Activated T-cell treated with anti-CD3 and anti-CD28 coated beads, Interleukin-2, amount 50 U/mL, for 4 hours (primary cell): ENCODE measurements around the gene WDR27. TPM values are rescaled to one million over a fixed set of nuclear protein-coding genes. Genes with fewer than 3 reads are reported as not detected.
"Not testable (repeated sequence)": the region's sequence is repeated elsewhere in the genome, so short reads cannot be mapped to it uniquely, and the experiment has no call there.

Source experiments
- ATAC-seq, 2 donors: fragments of 200-7000 bp; cut with Tn5 transposase; one replicate each; pipeline ENCODE4 v1.10.0; 2021
- DNase-seq: peaks from one replicate; pipeline ENCODE4 v3.0.0-alpha.2; 2020
- H3K27me3 Mint-ChIP-seq: one replicate; pipeline ENCODE4 v1.8.0; 2021; ENCODE audit warnings: low read depth, mixed read lengths
- H3K36me3 Mint-ChIP-seq: one replicate; pipeline ENCODE4 v1.8.0; 2022; ENCODE audit warnings: mixed read lengths; ENCODE audit not compliant: insufficient read depth
- H3K4me1 Mint-ChIP-seq: one replicate; pipeline ENCODE4 v1.8.0; 2021; ENCODE audit warnings: low read depth, mixed read lengths
- H3K4me3 Mint-ChIP-seq: one replicate; pipeline ENCODE4 v1.8.0; 2021; ENCODE audit warnings: mild to moderate bottlenecking, moderate library complexity, mixed read lengths
- H3K9me3 Mint-ChIP-seq: one replicate; pipeline ENCODE4 v1.8.0; 2021; ENCODE audit warnings: mixed read lengths
- total RNA-seq, 3 donors: library from RNA; stranded (reverse); gene quantifications; one replicate each; pipeline ENCODE4 v1.2.1, GENCODE V29; 2021

The WDR27 gene
- total RNA-seq, 3 donors from 2014 or later: 11.9 to 14.4 (median 13.4) TPM

GRCh38 chr6:169494038-169494437 is 207.8 kb downstream of the WDR27 start:
- Mint-ChIP-seq H3K4me1 (no peaks in the 10 kb centered on the region), H3K4me3 (no peak overlapping the region), H3K36me3 (no peaks in the 10 kb centered on the region), H3K27me3 (no peaks in the 10 kb centered on the region), H3K9me3 (no peaks in the 10 kb centered on the region)
- ATAC-seq: no peak
- DNase-seq: no peak

- H3K4me3 Mint-ChIP-seq: no peak overlapping the region
- no peaks in the 10 kb centered on the region for H3K27me3 Mint-ChIP-seq
- no peak for ATAC-seq
- no peak for DNase-seq
- no peaks in the 10 kb centered on the region for H3K4me1 Mint-ChIP-seq
- no peaks in the 10 kb centered on the region for H3K9me3 Mint-ChIP-seq
- no peaks in the 10 kb centered on the region for H3K36me3 Mint-ChIP-seq
These were observed 210.3 kb downstream of the WDR27 start for GRCh38 chr6:169491482-169491881.

DNA sequence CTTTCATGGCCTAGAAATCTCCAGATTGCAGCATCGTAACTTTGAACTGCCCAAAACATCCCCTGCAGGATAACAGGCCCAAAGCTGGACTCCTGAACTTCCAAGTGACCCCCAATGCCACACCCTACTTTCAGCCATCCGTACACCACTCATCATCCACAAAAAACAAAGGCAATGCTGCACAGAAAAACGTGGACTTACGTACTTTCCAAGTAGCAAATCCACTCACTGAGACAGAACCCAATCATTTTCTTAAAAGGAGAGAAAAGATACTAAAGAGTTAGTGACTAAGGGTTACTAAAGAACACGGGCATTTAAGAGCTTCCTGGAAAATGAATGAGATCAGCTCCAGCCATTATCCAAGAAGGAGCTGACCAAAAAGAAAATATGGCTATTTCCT is 211.0 kb downstream of the WDR27 start:
- Mint-ChIP-seq H3K9me3 (no peaks in the 10 kb centered on the region), H3K36me3 (no peaks in the 10 kb centered on the region), H3K4me3 (no peak overlapping the region), H3K4me1 (no peaks in the 10 kb centered on the region), H3K27me3 (no peaks in the 10 kb centered on the region)
- DNase-seq (no peak), ATAC-seq (no peak)

DNA sequence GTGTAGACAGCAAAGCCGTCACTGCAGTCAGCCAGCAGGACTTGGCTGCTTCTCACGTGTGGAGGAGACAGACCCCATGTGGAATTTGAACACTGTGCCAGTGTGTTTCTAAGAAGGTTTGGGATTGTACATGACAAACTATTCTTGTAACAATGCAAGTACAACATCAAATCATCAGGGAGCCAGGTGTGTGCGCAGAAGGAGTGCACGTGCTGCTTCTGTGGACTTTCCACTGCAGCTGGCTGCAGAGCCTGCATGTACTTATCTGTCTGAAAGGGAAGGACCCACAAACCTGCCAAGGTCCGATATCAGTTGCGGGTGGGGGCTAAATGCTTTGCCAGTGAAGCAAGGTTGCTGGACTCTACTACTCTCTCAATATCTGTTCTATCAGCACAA is 211.6 kb downstream of the WDR27 start:
- Mint-ChIP-seq H3K9me3 (no peaks in the 10 kb centered on the region), H3K27me3 (no peaks in the 10 kb centered on the region), H3K36me3 (no peaks in the 10 kb centered on the region), H3K4me3 (no peak overlapping the region), H3K4me1 (no peaks in the 10 kb centered on the region)
- no peak for DNase-seq
- no peak for ATAC-seq

GRCh38 chr6:169489563-169490245 is 212.1 kb downstream of the WDR27 start:
- DNase-seq (no peak), ATAC-seq (no peak)
- H3K4me3 Mint-ChIP-seq: no peak overlapping the region
- H3K9me3 Mint-ChIP-seq: no peaks in the 10 kb centered on the region
- no peaks in the 10 kb centered on the region for H3K36me3 Mint-ChIP-seq
- no peaks in the 10 kb centered on the region for H3K27me3 Mint-ChIP-seq
- H3K4me1 Mint-ChIP-seq: no peaks in the 10 kb centered on the region

GRCh38 chr6:169487579-169488436 is 214.0 kb downstream of the WDR27 start:
- DNase-seq (no peak), ATAC-seq (no peak)
- Mint-ChIP-seq H3K36me3 (peaks cover 8% of the 10 kb centered on the region), H3K27me3 (no peaks in the 10 kb centered on the region), H3K4me1 (no peaks in the 10 kb centered on the region), H3K9me3 (peaks cover 15% of the 10 kb centered on the region), H3K4me3 (no peak overlapping the region)

GRCh38 chr6:169479783-169480495 is 221.9 kb downstream of the WDR27 start:
- peaks cover 14% of the 10 kb centered on the region for H3K36me3 Mint-ChIP-seq
- ATAC-seq: no peak
- no peaks in the 10 kb centered on the region for H3K4me1 Mint-ChIP-seq
- DNase-seq: no peak
- H3K9me3 Mint-ChIP-seq: peaks cover 34% of the 10 kb centered on the region
- H3K4me3 Mint-ChIP-seq: no peak overlapping the region
- no peaks in the 10 kb centered on the region for H3K27me3 Mint-ChIP-seq

GRCh38 chr6:169474362-169474761 is 227.5 kb downstream of the WDR27 start:
- ATAC-seq (no peak), DNase-seq (no peak)
- Mint-ChIP-seq H3K36me3 (peaks cover 4% of the 10 kb centered on the region), H3K9me3 (peaks cover 24% of the 10 kb centered on the region), H3K4me3 (no peak overlapping the region), H3K4me1 (no peaks in the 10 kb centered on the region), H3K27me3 (no peaks in the 10 kb centered on the region)

- H3K9me3 Mint-ChIP-seq: peaks cover 25% of the 10 kb centered on the region
- ATAC-seq: no peak
- no peaks in the 10 kb centered on the region for H3K4me1 Mint-ChIP-seq
- DNase-seq: no peak
- H3K4me3 Mint-ChIP-seq: no peak overlapping the region
- H3K36me3 Mint-ChIP-seq: peaks cover 4% of the 10 kb centered on the region
- no peaks in the 10 kb centered on the region for H3K27me3 Mint-ChIP-seq
These were observed 228.2 kb downstream of the WDR27 start for GRCh38 chr6:169473663-169474062.

DNA sequence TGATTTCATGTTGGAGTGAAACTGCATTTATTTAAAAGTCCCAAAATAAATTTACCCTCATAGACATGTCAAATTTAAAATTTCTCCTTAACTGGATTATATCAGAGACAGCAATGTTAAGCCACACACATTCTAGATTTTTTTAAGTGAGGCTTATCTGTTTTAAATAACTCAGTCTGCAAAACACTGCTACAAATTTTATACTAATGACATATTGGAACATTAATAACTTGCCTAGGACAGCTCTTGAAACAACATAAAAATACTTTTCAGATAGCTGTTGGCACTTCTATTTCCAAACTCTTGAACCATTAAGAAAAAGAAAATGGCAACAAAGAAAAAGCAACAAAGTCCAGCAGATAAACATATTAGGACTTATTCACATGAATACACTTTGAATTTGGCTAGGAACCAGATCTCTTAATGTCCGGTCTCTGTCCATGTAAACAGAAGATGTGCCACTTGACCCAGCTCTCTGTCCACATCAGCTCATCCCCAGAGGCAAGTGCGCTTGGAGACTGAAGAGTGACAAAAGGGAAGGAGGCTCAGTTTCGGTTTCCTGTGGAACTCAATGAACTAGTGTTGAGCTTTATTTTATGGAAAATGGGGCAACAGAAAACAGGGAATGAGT is 228.9 kb downstream of the WDR27 start:
- ATAC-seq (no peak), DNase-seq (no peak)
- Mint-ChIP-seq H3K27me3 (no peaks in the 10 kb centered on the region), H3K9me3 (peaks cover 30% of the 10 kb centered on the region), H3K36me3 (peaks cover 4% of the 10 kb centered on the region), H3K4me3 (no peak overlapping the region), H3K4me1 (no peaks in the 10 kb centered on the region)

DNA sequence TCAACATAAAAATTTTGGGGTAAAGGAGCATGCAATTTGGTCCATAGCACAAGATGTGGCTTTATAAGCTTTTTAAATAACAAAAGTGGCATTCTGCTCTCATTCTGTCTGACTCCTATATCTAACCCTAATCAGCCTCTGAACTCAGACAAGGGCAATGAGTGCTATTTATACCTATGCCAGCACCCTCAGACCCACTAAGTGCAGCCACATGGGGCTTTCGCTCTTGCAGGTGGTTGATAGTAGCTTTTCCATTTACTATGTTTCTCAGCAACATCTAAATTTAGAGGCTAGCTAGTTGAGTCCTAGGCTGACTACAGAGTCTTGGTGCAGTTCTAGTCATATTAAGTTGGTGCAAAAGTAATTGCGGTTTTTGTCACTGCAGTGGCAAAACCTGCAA is 231.0 kb downstream of the WDR27 start:
- Mint-ChIP-seq H3K4me1 (no peaks in the 10 kb centered on the region), H3K36me3 (peaks cover 4% of the 10 kb centered on the region), H3K27me3 (no peaks in the 10 kb centered on the region), H3K9me3 (peaks cover 38% of the 10 kb centered on the region), H3K4me3 (no peak overlapping the region)
- DNase-seq: no peak
- ATAC-seq: no peak

DNA sequence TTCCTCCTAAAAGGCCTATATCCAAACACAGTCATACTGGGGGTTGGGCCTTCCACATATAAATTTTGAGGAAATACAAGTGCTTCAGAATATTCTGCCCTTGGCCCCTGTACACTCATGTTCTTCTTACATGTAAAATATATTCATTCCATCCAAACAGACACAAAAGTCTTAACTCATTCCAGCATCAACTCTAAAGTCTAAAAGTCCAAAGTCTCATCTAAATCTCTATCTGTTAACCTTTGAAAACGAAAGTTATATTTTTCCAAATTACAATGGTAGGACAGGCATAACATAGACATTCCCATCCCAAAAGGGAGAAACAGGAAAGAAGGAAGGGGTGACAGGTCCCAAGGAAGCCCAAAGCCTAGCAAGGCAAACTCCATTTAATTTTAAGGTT is 232.8 kb downstream of the WDR27 start:
- no peaks in the 10 kb centered on the region for H3K27me3 Mint-ChIP-seq
- no peaks in the 10 kb centered on the region for H3K4me1 Mint-ChIP-seq
- H3K4me3 Mint-ChIP-seq: no peak overlapping the region
- ATAC-seq (no peak), DNase-seq (no peak)
- no peaks in the 10 kb centered on the region for H3K36me3 Mint-ChIP-seq
- H3K9me3 Mint-ChIP-seq: peaks cover 28% of the 10 kb centered on the region

- DNase-seq, H3K4me3 Mint-ChIP-seq, H3K36me3 Mint-ChIP-seq, H3K27me3 Mint-ChIP-seq, ATAC-seq, H3K4me1 Mint-ChIP-seq: not testable (repeated sequence)
- H3K9me3 Mint-ChIP-seq: peaks cover 28% of the 10 kb centered on the region
These were observed 234.1 kb downstream of the WDR27 start for GRCh38 chr6:169467755-169468154.

GRCh38 chr6:169466256-169466655 is 235.6 kb downstream of the WDR27 start:
- not testable (repeated sequence) for H3K27me3 Mint-ChIP-seq, H3K4me3 Mint-ChIP-seq, H3K4me1 Mint-ChIP-seq, H3K36me3 Mint-ChIP-seq, ATAC-seq, DNase-seq
- peaks cover 33% of the 10 kb centered on the region for H3K9me3 Mint-ChIP-seq
